ENCODE data around the gene OOSP4A.

GRCh38 chr11:59938132-59938531 is 25.7 kb upstream of the OOSP4A start, which contains the start of gene OOSP1:
- no peak for TF ChIP-seq CTCF (conservative IDR thresholded peaks at IDR 0.05; ENCODE audit: low read depth, low read length)
- no peak for TF ChIP-seq MXI1 (IDR thresholded peaks at IDR 0.05; ENCODE audit: borderline replicate concordance, low read depth, low read length)
- TF ChIP-seq ELK1 (IDR thresholded peaks at IDR 0.05; ENCODE audit: borderline replicate concordance, low read depth, low read length): no peak
- no peak for TF ChIP-seq POLR2A (IDR thresholded peaks at IDR 0.05; ENCODE audit: low read depth, low read length)
- TF ChIP-seq RFX5 (IDR thresholded peaks at IDR 0.05; ENCODE audit: low read depth, low read length): no peak
- TF ChIP-seq SMC3 (IDR thresholded peaks at IDR 0.05; ENCODE audit: low read depth, low read length): no peak
- TF ChIP-seq MAFK (IDR thresholded peaks at IDR 0.05; ENCODE audit: low read depth, low read length): no peak

Data from IMR-90 (cell line).